Transverse colon (tissue), 4 donors: ENCODE measurements around the gene DNAH8.

Experiments used
- POLR2A ChIP-seq: fragments of 450-650 bp; IDR thresholded peaks from one replicate; pipeline ENCODE4 v1.6.1; 2016; ENCODE audit warnings: antibody characterized with exemption, mild to moderate bottlenecking, moderate library complexity
- POLR2AphosphoS5 ChIP-seq, 3 donors: sonication (generic); formaldehyde crosslinking; IDR thresholded peaks; one replicate each; pipeline ENCODE4 v1.6.1; 2016; ENCODE audit warnings: antibody characterized with exemption in 3 of 3
- TF ChIP-seq, protein P1 (sequence below), 5 experiments: fragments of 200-600 bp in 3 of 5; fragments of 450-650 bp in 2 of 5; sonication (generic) in 3 of 5; IDR thresholded peaks; 1 replicate in 2 of 5; 2 replicates in 3 of 5; pipeline ENCODE4 v1.5.1; 2016 to 2017; ENCODE audit warnings: antibody characterized with exemption in 5 of 5, inconsistent platforms in 3 of 5, mild to moderate bottlenecking in 2 of 5, moderate library complexity in 1 of 5

DNA sequence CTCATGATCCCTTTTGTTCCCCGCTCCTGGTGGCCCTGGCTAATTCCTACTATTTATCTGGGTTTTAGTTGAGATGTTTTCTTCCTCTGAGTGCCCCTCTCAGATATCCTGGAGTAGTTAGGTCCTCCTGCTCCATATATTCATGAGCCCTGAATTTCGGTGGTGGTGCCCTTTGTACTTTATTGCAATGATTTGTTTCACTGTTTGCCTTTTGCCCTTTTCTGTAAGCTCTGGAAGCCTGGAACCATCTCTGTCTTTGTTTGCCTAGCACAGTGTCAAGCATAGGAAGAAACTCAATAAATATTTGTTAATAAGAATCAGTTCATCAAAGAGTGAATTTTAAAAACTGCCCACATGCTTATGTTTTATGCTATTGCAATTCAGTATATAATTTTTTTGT, 144.9 kb downstream of the DNAH8 start:
- TF ChIP-seq, protein P1, sequence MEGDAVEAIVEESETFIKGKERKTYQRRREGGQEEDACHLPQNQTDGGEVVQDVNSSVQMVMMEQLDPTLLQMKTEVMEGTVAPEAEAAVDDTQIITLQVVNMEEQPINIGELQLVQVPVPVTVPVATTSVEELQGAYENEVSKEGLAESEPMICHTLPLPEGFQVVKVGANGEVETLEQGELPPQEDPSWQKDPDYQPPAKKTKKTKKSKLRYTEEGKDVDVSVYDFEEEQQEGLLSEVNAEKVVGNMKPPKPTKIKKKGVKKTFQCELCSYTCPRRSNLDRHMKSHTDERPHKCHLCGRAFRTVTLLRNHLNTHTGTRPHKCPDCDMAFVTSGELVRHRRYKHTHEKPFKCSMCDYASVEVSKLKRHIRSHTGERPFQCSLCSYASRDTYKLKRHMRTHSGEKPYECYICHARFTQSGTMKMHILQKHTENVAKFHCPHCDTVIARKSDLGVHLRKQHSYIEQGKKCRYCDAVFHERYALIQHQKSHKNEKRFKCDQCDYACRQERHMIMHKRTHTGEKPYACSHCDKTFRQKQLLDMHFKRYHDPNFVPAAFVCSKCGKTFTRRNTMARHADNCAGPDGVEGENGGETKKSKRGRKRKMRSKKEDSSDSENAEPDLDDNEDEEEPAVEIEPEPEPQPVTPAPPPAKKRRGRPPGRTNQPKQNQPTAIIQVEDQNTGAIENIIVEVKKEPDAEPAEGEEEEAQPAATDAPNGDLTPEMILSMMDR (IDR thresholded peaks at IDR 0.05), result no peak
- TF ChIP-seq POLR2A, result no peak
- no peak for TF ChIP-seq POLR2AphosphoS5 (IDR thresholded peaks at IDR 0.05)
